H1 (cell line): Measurements from ENCODE around the gene CYB5R2. TPM values are rescaled to one million over a fixed set of nuclear protein-coding genes. Genes with fewer than 3 reads are reported as not detected.

Experiments
- ASH2L ChIP-seq: fragments of 200-600, 300-600 bp; sonication (generic); IDR thresholded peaks from one replicate; pipeline ENCODE4 v1.7.1; 2017; ENCODE audit warnings: low read length
- BCL11A ChIP-seq, 2 experiments: IDR thresholded peaks; one replicate each; pipeline ENCODE4 v1.6.1; 2011; ENCODE audit warnings: low read depth in 2 of 2, low read length in 2 of 2, mild to moderate bottlenecking in 2 of 2
- ZNF274 ChIP-seq: IDR thresholded peaks from 2 replicates; pipeline ENCODE4 v1.7.0; 2012; ENCODE audit warnings: low read length, borderline replicate concordance; ENCODE audit errors: extremely low read depth
- polyA plus RNA-seq, 7 experiments: library from polyadenylated mRNA; depleted of rRNA in 3 of 7; stranded (reverse) in 5 of 7; unstranded in 2 of 7; fragments of >200 nt in 5 of 7; fragments of 200-250 nt in 2 of 7; gene quantifications; 1 replicate in 5 of 7; 2 replicates in 1 of 7; 4 replicates in 1 of 7; pipeline versions ENCODE4 v1.2.1 to v1.2.3, GENCODE V29; 2011 to 2013; ENCODE audit warnings: missing spikeins in 2 of 7, mixed read lengths in 2 of 7
- total RNA-seq: library from RNA; stranded (reverse); fragmentation: NEBNext Ultra II Directional; extraction: Animal tissue kit (Norgen Biotek cat#: 25700); gene quantifications from 2 replicates; pipeline ENCODE4 v1.2.1, GENCODE V29; 2021

Gene CYB5R2
- total and polyA plus RNA-seq, 2 of the 8 experiments (the other 6 are each of a cell fraction or from before 2014, with no cell fraction given): 53.0 to 55.9 TPM

DNA sequence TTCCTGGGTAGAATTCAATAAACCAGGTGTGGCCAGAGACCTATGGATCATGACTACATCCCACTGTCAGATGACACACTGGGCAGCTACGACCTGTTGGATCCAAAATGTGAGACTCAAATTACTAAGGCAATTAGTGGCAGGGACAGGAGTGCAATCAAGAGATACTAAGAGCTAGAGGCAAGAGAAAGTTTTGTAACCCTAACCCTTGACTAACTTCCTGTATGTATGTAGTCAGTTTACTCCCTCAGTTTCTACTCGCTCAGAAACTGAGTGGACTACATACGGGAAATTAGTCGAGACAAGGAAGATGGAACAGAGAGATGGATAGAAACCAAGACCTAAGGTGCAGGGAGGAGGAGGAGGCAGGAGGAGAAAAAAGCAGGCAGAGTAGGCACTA is 2.7 kb downstream of the CYB5R2 start (continued):
- no peak for TF ChIP-seq ZNF274
- no peak for TF ChIP-seq ASH2L
- no peak for TF ChIP-seq BCL11A (IDR thresholded peaks at IDR 0.05; ENCODE audit: low read depth in 2 of 2, low read length in 2 of 2)
